ENCODE data around the gene TTC38.

GRCh38 chr22:46250783-46251125 is 17.1 kb upstream of the TTC38 start:
- no peak for TF ChIP-seq CTCF (IDR thresholded peaks at IDR 0.05; ENCODE audit: insufficient read depth, low read length)
- no peak for TF ChIP-seq REST (IDR thresholded peaks at IDR 0.05; ENCODE audit: insufficient replicate concordance, low read depth)

All from HL-60 (cell line).